Gastroesophageal sphincter (tissue), 3 donors: Measurements from ENCODE around the gene BMP7.

Source experiments
- CTCF ChIP-seq, 4 experiments: fragments of 200-600 bp in 2 of 4; fragments of 450-650 bp in 2 of 4; sonication (generic) in 1 of 4; IDR thresholded peaks; one replicate each; pipeline ENCODE4 v1.5.1; 2017 to 2019; ENCODE audit warnings: antibody characterized with exemption in 4 of 4, mild to moderate bottlenecking in 2 of 4, moderate library complexity in 2 of 4
- EP300 ChIP-seq: sonication (generic); formaldehyde crosslinking; IDR thresholded peaks from one replicate; pipeline ENCODE4 v1.6.1; 2017; ENCODE audit warnings: antibody characterized with exemption, mild to moderate bottlenecking
- POLR2A ChIP-seq, 2 donors: fragments of 450-650 bp; IDR thresholded peaks; one replicate each; pipeline ENCODE4 v1.6.1; 2017; ENCODE audit warnings: antibody characterized with exemption in 2 of 2, mild to moderate bottlenecking in 2 of 2, moderate library complexity in 1 of 2
- POLR2AphosphoS5 ChIP-seq: sonication (generic); formaldehyde crosslinking; IDR thresholded peaks from one replicate; pipeline ENCODE4 v1.6.1; 2017; ENCODE audit warnings: antibody characterized with exemption

DNA sequence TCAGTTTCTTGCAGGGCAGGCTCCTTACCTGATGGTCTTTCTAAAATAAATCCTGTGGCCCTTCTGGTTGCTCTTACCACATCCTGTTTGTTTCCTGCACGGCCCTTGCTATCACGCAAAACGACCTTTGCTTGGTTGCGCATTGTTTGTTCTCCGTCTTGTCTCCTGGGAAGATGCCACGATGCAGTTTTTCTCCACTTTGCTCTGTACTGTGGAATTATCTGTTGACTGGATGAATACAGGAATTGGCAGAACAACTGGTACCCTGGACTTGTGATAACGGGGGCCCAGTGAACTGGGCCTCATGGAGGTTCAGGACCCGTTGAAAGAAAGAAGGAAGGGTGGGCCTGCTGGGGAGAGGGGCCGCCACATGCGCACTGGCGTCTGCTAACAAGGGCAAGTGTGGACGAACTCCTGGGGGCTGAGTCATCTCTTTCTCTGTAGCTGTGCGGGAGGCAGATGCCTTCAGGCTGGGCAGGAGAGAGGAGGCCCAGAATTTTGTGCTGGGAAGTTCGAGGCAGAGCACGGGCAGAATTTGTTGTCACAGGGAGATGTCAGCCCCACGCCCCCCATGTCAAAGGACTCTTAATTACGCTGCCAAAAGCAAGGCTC, 139.9 kb downstream of the BMP7 start:
- TF ChIP-seq POLR2A (IDR thresholded peaks at IDR 0.05) (no peak), POLR2AphosphoS5 (no peak), CTCF (IDR thresholded peaks at IDR 0.05) (no peak), EP300 (no peak)
